ENCODE data around the gene DTHD1. TPM values are rescaled to one million over a fixed set of nuclear protein-coding genes. Genes with fewer than 3 reads are reported as not detected.

Gene DTHD1
- total and polyA plus RNA-seq, 2 of the 8 experiments (the other 6 are each of a cell fraction or from before 2014, with no cell fraction given) = not detected

DNA sequence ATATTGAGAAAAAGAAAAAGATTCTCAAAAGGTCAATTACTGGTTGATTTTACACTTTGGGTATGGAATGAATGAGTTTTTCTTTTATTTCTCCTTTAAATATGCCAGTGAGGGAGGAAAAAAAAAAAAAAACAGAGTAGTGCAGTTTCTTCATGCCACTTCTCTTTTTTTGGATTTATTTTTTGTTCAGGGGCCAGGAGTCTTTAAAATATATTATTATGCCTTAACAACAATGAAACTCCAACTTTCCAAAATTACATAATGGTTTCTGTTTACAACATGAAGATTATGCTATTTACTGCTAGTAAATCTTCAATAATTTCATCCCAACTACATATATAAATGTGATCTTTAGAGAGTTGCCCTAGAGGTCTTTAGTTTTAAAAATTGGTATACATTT lies 31.9 kb downstream of the DTHD1 start:
- H3K27me3 ChIP-seq (replicated peaks in 1 of 4; ENCODE audit: control insufficient read depth in 3 of 4, extremely low read depth in 1 of 4, insufficient read depth in 3 of 4, low read length in 3 of 4) = no peaks in the 10 kb centered on the region
- no peak overlapping the region for H3K56ac ChIP-seq (replicated peaks; ENCODE audit: insufficient read length, low read depth, low read length)
- no peak overlapping the region for H2BK120ac ChIP-seq (replicated peaks; ENCODE audit: low read depth, low read length)
- H3K27ac ChIP-seq (ENCODE audit: low read depth, low read length) = no peak overlapping the region
- H4K20me1 ChIP-seq (replicated peaks in 1 of 2; ENCODE audit: control insufficient read depth in 1 of 2, insufficient read depth in 2 of 2, low read length in 2 of 2) = no peaks in the 10 kb centered on the region
- H2AK5ac ChIP-seq (ENCODE audit: low read depth, low read length) = no peak overlapping the region
- H3K23me2 ChIP-seq (ENCODE audit: low read depth, low read length) = no peaks in the 10 kb centered on the region
- H3K4me3 ChIP-seq (ENCODE audit: extremely low read depth in 1 of 4, insufficient read depth in 2 of 4, low read depth in 3 of 4, low read length in 4 of 4) = no peak overlapping the region
- H2BK5ac ChIP-seq (ENCODE audit: low read depth, low read length) = no peak overlapping the region
- DNase-seq (ENCODE audit: low read depth in 1 of 2, low spot score in 2 of 2) (no peak), FAIRE-seq (no peak)
- H3K18ac ChIP-seq (ENCODE audit: extremely low read depth, low read length) = no peak overlapping the region
- H2BK20ac ChIP-seq (ENCODE audit: low read length) = no peak overlapping the region
- no peak overlapping the region for H3K4me2 ChIP-seq (ENCODE audit: insufficient read depth in 1 of 2, low read depth in 2 of 2, low read length in 2 of 2)
- H3K4ac ChIP-seq (replicated peaks; ENCODE audit: insufficient read length, low read depth, low read length) = no peak overlapping the region
- no peaks in the 10 kb centered on the region for H3K79me2 ChIP-seq (ENCODE audit: control insufficient read depth in 1 of 2, insufficient read depth in 2 of 2, low read length in 2 of 2)
- no peak overlapping the region for H2BK12ac ChIP-seq (ENCODE audit: low read depth, low read length)
- H3K14ac ChIP-seq (ENCODE audit: insufficient read length) = no peak overlapping the region
- no peak overlapping the region for H4K8ac ChIP-seq (ENCODE audit: extremely low read depth, insufficient read depth, low read length)
- no peak overlapping the region for H3K23ac ChIP-seq (ENCODE audit: insufficient read length)
- H4K91ac ChIP-seq (replicated peaks; ENCODE audit: insufficient read length, low read length) = no peak overlapping the region
- POLR2A ChIA-PET (ENCODE audit: partially characterized antibody) = no interaction called here
- H3K36me3 ChIP-seq (ENCODE audit: control insufficient read depth in 2 of 4, insufficient read depth in 4 of 4, low read length in 3 of 4) = no peaks in the 10 kb centered on the region
- TF ChIP-seq SP1 (IDR thresholded peaks at IDR 0.05; ENCODE audit: low read depth, low read length) (no peak), SRF (IDR thresholded peaks at IDR 0.05; ENCODE audit: low read depth, low read length) (no peak), CBX5 (IDR thresholded peaks at IDR 0.05; ENCODE audit: low read depth, low read length) (no peak), TCF12 (IDR thresholded peaks at IDR 0.05; ENCODE audit: low read depth, low read length) (no peak), SP4 (IDR thresholded peaks at IDR 0.05; ENCODE audit: low read length) (no peak), SIN3A (conservative IDR thresholded peaks at IDR 0.05 in 1 of 2, IDR thresholded peaks at IDR 0.05 in 1 of 2; ENCODE audit: low read depth in 1 of 2, low read length in 2 of 2) (no peak), POU5F1 (IDR thresholded peaks at IDR 0.05; ENCODE audit: low read depth, low read length) (no peak), TAF7 (optimal IDR thresholded peaks at IDR 0.05; ENCODE audit: borderline replicate concordance, low read depth, low read length) (no peak)
- TF ChIP-seq, protein P1, sequence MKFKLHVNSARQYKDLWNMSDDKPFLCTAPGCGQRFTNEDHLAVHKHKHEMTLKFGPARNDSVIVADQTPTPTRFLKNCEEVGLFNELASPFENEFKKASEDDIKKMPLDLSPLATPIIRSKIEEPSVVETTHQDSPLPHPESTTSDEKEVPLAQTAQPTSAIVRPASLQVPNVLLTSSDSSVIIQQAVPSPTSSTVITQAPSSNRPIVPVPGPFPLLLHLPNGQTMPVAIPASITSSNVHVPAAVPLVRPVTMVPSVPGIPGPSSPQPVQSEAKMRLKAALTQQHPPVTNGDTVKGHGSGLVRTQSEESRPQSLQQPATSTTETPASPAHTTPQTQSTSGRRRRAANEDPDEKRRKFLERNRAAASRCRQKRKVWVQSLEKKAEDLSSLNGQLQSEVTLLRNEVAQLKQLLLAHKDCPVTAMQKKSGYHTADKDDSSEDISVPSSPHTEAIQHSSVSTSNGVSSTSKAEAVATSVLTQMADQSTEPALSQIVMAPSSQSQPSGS (IDR thresholded peaks at IDR 0.05; ENCODE audit: low read length) = no peak
- no peaks in the 10 kb centered on the region for H3K4me1 ChIP-seq (replicated peaks in 1 of 4; ENCODE audit: control insufficient read depth in 3 of 4, insufficient read depth in 4 of 4, low read length in 3 of 4)
- CTCF ChIA-PET (ENCODE audit: partially characterized antibody) = interaction anchor here (0.6 to 1.0 kb wide), 2 partner anchors 23 to 66 kb away, joined by 3 read pairs; no protein-coding TSS in a partner anchor
- no peak overlapping the region for H2BK15ac ChIP-seq (ENCODE audit: low read length)
- no peak overlapping the region for H3K9ac ChIP-seq (replicated peaks in 1 of 4; ENCODE audit: extremely low read depth in 1 of 4, low read depth in 3 of 4, low read length in 3 of 4)
- no peaks in the 10 kb centered on the region for H3K9me3 ChIP-seq (ENCODE audit: insufficient read depth in 2 of 2, low read depth in 1 of 2, low read length in 1 of 2)
- no peaks in the 10 kb centered on the region for H3K79me1 ChIP-seq (ENCODE audit: low read depth, low read length)
- H2AFZ ChIP-seq (ENCODE audit: low read length) = no peak overlapping the region
- no peak overlapping the region for H4K5ac ChIP-seq (ENCODE audit: insufficient read length, low read depth, low read length)
